SW 1271 (cell line): ENCODE data around the gene TMC2.
"Not testable (repeated sequence)": the region's sequence is repeated elsewhere in the genome, so short reads cannot be mapped to it uniquely, and the experiment has no call there.

Experiments used
- DNase-seq, 2 experiments: peaks; one replicate each; lab custom pipeline; 2025; lab: John Stamatoyannopoulos, UW

TMC2 gene

DNA sequence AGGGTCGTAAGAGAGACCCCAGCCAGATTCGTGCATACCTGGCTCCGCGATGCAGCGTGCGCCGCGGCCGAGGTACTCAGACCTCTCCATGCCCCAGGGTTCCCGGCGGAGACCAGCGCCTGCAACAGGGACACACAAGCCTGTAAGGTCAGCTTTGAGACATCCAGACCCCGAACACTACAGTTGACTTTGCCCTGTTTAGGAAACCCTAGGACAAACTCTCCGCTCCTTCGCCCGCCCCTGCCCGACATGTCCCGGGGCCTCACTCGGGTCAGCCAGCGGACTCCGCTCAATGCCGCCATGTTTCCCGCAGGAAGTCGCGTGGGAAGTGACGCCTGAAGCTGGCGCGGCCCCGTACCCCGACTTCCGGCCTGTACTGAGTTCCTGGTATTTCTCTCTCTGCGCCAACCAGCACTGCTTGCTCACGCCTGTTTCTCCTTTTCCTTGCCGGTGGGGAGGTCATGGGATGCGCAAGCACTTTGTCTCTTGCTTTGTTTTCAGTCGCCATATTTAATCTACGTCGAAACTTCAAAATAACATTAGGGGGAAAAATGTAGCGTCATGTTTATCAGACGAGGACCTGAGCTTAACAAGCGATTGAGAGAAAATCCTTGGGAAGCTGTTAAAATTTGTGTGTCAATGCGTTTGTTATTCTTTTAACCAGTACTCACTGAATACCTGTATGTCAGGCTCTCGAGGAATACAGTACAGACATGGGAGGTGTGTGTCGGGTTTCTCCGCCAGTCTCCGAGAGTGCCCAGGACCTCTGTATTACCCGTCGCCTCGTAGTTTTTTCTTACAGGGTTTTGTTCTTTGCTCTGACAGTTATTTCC, 127.7 kb downstream of the TMC2 start, which contains the start of gene IDH3B:
IDH3B (minus strand) TSS at position 330 of the 833 bp plus-strand sequence; CDS start at position 302, 28 bp downstream.
- peak; percentile 80 to 97 for DNase-seq

DNA sequence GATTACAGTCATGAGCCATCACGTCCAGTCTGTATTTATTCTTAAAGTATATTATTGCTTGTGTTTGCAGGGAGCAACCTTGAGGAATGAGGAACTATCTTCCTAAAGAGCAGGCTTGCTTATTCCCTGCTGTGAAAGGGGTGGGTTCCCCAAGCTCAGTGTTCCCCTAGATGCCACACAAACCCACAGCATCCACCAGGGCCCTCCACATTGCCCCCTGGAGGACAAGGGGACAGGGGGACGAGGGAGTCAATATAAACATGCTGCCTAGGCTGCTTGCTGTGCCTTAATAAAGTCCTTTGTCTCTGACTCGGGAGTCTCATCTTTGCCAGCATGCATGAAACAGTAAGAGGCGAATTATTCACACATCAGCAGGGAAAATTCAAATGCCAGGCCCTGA, 135.6 kb downstream of the TMC2 start:
- DNase-seq = no peak

- no peak for DNase-seq
These were observed 136.1 kb downstream of the TMC2 start for GRCh38 chr20:2672446-2672845.

GRCh38 chr20:2673453-2673852, 137.1 kb downstream of the TMC2 start:
- no peak for DNase-seq

DNA sequence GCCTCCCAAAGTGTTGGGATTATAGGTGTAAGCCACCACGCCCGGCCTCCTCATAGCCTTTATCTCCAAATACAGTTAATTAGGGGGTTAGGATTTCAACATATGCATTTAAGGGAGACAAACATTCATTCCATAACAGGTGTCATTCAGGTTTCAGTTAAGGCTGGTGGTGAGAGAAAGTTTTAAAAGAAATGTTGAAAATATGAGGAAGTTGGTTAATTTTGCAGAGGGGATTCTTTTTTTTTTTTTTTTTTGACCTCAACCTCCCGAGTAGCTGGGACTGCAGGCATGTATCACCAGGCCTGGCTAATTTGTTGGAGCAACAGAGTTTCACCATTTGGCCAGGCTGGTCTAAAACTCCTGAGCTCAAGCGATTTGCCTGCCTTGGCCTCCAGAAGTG, 143.7 kb downstream of the TMC2 start:
- no peak for DNase-seq

DNA sequence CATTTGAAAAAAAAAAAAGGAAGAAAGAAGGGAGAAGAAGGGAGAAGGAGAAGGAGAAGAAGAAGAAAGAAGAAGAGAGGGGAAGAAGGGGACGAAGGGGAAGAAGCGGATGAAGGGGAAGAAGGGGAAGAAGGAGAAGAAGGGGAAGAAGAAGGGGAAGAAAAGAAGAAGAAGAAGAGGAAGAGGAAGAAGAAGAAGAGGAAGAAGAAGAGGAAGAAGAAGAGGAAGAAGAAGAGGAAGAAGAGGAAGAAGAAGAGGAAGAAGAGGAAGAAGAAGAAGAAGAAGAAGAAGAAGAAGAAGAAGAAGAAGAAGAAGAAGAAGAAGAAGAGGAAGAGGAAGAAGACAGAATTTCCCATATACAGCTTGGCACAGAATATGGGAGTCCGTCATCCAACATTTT, 145.7 kb downstream of the TMC2 start:
- not testable (repeated sequence) for DNase-seq

- not testable (repeated sequence) for DNase-seq
These were observed 148.4 kb downstream of the TMC2 start for GRCh38 chr20:2684817-2685216.

DNA sequence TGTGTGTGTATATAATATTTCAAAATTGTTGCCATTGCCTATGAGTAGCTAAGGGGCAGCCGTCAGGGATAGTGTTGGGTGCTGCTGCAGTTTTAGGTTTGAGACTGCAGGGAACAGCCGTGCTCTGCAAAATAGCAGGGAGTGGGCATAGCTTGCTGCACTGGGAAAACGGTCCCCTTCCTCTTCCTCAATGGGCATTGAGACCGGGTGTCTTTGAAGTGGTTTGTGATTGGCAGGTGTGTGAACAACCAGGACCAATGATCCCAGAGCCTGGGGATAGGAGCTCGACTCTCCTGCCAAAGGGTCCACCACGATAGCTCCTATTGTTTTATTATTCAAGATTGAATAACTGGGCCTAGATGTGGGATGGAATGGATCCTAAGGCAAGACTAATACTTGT, 151.1 kb downstream of the TMC2 start:
- DNase-seq = no peak

GRCh38 chr20:2688041-2688591, 151.7 kb downstream of the TMC2 start:
- DNase-seq = no peak

- no peak for DNase-seq
These were observed 153.8 kb downstream of the TMC2 start for GRCh38 chr20:2690213-2690612.

DNA sequence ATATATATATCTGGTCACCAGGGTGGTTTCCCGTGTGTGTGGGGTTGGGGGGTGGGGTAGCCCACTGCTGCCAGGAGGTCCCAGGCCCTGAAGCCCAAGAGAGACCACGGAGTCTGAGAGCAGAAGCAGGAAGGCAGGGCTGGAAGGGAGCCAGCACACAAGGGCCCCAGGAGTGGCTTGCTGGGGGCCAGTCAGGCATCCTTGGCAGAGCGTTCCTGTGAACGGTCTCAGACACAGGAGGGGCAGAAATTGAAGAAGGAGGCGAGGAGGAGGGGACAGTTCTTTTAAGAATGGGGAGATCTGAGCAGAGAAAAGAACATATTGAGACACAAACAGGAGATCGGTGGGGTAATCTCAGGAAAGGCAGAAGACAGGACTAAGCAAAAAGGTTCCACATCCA, 154.3 kb downstream of the TMC2 start:
- DNase-seq = no peak

GRCh38 chr20:2691127-2691526, 154.8 kb downstream of the TMC2 start:
- no peak for DNase-seq
